GOT3 (cell line): ENCODE data around the gene PRKD1.
A peak's percentile ranks its signal among the peaks of the same experiment; 100 is the strongest.

ENCODE experiments used
- DNase-seq: peaks from one replicate; lab custom pipeline; 2025; ENCODE audit warnings: mixed read lengths; lab: John Stamatoyannopoulos, UW

The PRKD1 gene

GRCh38 chr14:29616922-29617321 is 310.7 kb downstream of the PRKD1 start:
- DNase-seq = no peak

- no peak for DNase-seq
These were observed 318.8 kb downstream of the PRKD1 start for GRCh38 chr14:29608861-29609260.

- DNase-seq = no peak
These were observed 320.5 kb downstream of the PRKD1 start for GRCh38 chr14:29607169-29607568.

- DNase-seq = no peak
These were observed 324.0 kb downstream of the PRKD1 start for GRCh38 chr14:29603696-29604095.

- no peak for DNase-seq
These were observed 326.0 kb downstream of the PRKD1 start for GRCh38 chr14:29601616-29602015.

- no peak for DNase-seq
These were observed 339.7 kb downstream of the PRKD1 start for GRCh38 chr14:29587761-29588470.

- DNase-seq = no peak
These were observed 340.6 kb downstream of the PRKD1 start for GRCh38 chr14:29587046-29587445.

GRCh38 chr14:29584992-29585391 is 342.7 kb downstream of the PRKD1 start:
- DNase-seq = peak; percentile 1

GRCh38 chr14:29580763-29581162 is 346.9 kb downstream of the PRKD1 start:
- no peak for DNase-seq

GRCh38 chr14:29579838-29580237 is 347.8 kb downstream of the PRKD1 start:
- no peak for DNase-seq

GRCh38 chr14:29576927-29577326 is 350.7 kb downstream of the PRKD1 start:
- no peak for DNase-seq

GRCh38 chr14:29569194-29569593 is 358.5 kb downstream of the PRKD1 start:
- DNase-seq = no peak

GRCh38 chr14:29566194-29566593 is 361.5 kb downstream of the PRKD1 start:
- no peak for DNase-seq

- DNase-seq = no peak
These were observed 369.1 kb downstream of the PRKD1 start for GRCh38 chr14:29558516-29558915.

GRCh38 chr14:29554335-29554734 is 373.3 kb downstream of the PRKD1 start:
- no peak for DNase-seq

GRCh38 chr14:29553427-29553826 is 374.2 kb downstream of the PRKD1 start:
- DNase-seq = no peak

GRCh38 chr14:29548948-29549370 is 378.7 kb downstream of the PRKD1 start:
- no peak for DNase-seq

- no peak for DNase-seq
These were observed 381.9 kb downstream of the PRKD1 start for GRCh38 chr14:29545714-29546113.

- DNase-seq = no peak
These were observed 390.6 kb downstream of the PRKD1 start for GRCh38 chr14:29536886-29537511.

- no peak for DNase-seq
These were observed 398.2 kb downstream of the PRKD1 start for GRCh38 chr14:29529418-29529817.

- no peak for DNase-seq
These were observed 398.8 kb downstream of the PRKD1 start for GRCh38 chr14:29528889-29529288.

GRCh38 chr14:29527286-29527685 is 400.4 kb downstream of the PRKD1 start:
- no peak for DNase-seq
